GM23338 (cell line): ENCODE measurements around the gene RYR2. TPM values are rescaled to one million over a fixed set of nuclear protein-coding genes. Genes with fewer than 3 reads are reported as not detected.
A peak's percentile ranks its signal among the peaks of the same experiment; 100 is the strongest.

Experiments used
- ATAC-seq: fragments of 200-7000 bp; cut with Tn5 transposase; 3 replicates; pipeline ENCODE4 v1.9.1; 2020
- DNase-seq: peaks from one replicate; pipeline ENCODE4 v3.0.0-alpha.2; 2015; ENCODE audit warnings: low spot score
- H2AFZ ChIP-seq: fragments of 200-600 bp; sonication (generic); 2 replicates; pipeline ENCODE4 v1.8.0; 2016; ENCODE audit warnings: antibody characterized with exemption, mild to moderate bottlenecking, moderate library complexity
- H3F3A ChIP-seq: fragments of 200-600 bp; sonication (generic); replicated peaks from 2 replicates; pipeline ENCODE4 v1.8.0; 2017; ENCODE audit warnings: antibody characterized with exemption, mixed run types, low read depth
- H3K27ac ChIP-seq: fragments of 200-600 bp; sonication (generic); 2 replicates; pipeline ENCODE4 v1.6.1; 2016; ENCODE audit warnings: low read depth
- H3K27me3 ChIP-seq: fragments of 200-600 bp; sonication (generic); 2 replicates; pipeline ENCODE4 v1.8.0; 2016; ENCODE audit warnings: mild to moderate bottlenecking, mixed run types, moderate library complexity; ENCODE audit not compliant: insufficient read depth
- H3K36me3 ChIP-seq: fragments of 200-600 bp; sonication (generic); 2 replicates; pipeline ENCODE4 v1.8.0; 2016; ENCODE audit warnings: mild to moderate bottlenecking; ENCODE audit not compliant: insufficient read depth
- H3K4me1 ChIP-seq: fragments of 200-600 bp; sonication (generic); 2 replicates; pipeline ENCODE4 v1.8.0; 2016; ENCODE audit warnings: mild to moderate bottlenecking, moderate library complexity; ENCODE audit not compliant: insufficient read depth
- H3K4me2 ChIP-seq: fragments of 200-600 bp; sonication (generic); 2 replicates; pipeline ENCODE4 v1.7.1; 2017; ENCODE audit warnings: mixed run types
- H3K4me3 ChIP-seq: fragments of 200-600 bp; sonication (generic); 2 replicates; pipeline ENCODE4 v1.6.1; 2016; ENCODE audit warnings: mixed run types
- H3K79me2 ChIP-seq: fragments of 200-600 bp; sonication (generic); replicated peaks from 2 replicates; pipeline ENCODE4 v1.8.0; 2017; ENCODE audit warnings: mild to moderate bottlenecking; ENCODE audit not compliant: insufficient read depth
- H3K9me2 ChIP-seq: fragments of 200-600 bp; sonication (generic); 2 replicates; pipeline ENCODE4 v1.8.0; 2017; ENCODE audit not compliant: insufficient read depth
- H4K20me1 ChIP-seq: fragments of 200-600 bp; sonication (generic); replicated peaks from 2 replicates; pipeline ENCODE4 v1.8.0; 2017; ENCODE audit warnings: mild to moderate bottlenecking; ENCODE audit not compliant: insufficient read depth
- H3K27ac Mint-ChIP-seq: 2 replicates; pipeline ENCODE4 v1.8.0; 2020; ENCODE audit warnings: inconsistent platforms, mild to moderate bottlenecking, moderate library complexity, mixed read lengths
- H3K27me3 Mint-ChIP-seq: 3 replicates; pipeline ENCODE4 v1.8.0; 2022; ENCODE audit warnings: low read depth, mild to moderate bottlenecking, moderate library complexity, mixed read lengths, inconsistent platforms; ENCODE audit not compliant: insufficient read depth, poor library complexity
- H3K36me3 Mint-ChIP-seq: 3 replicates; pipeline ENCODE4 v1.8.0; 2021; ENCODE audit warnings: low read depth, mild to moderate bottlenecking, inconsistent platforms, moderate library complexity, mixed read lengths
- H3K4me1 Mint-ChIP-seq: 3 replicates; pipeline ENCODE4 v1.8.0; 2020; ENCODE audit warnings: mild to moderate bottlenecking, inconsistent platforms, mixed read lengths
- H3K4me3 Mint-ChIP-seq: 3 replicates; pipeline ENCODE4 v1.8.0; 2021; ENCODE audit warnings: moderate library complexity, mild to moderate bottlenecking, inconsistent platforms, mixed read lengths
- H3K9me3 Mint-ChIP-seq: 3 replicates; pipeline ENCODE4 v1.8.0; 2020; ENCODE audit warnings: moderate library complexity, mild to moderate bottlenecking, inconsistent platforms, mixed read lengths
- EZH2 ChIP-seq: fragments of 200-600 bp; sonication (generic); IDR thresholded peaks from one replicate; pipeline ENCODE4 v1.8.0; 2017; ENCODE audit warnings: antibody characterized with exemption, mild to moderate bottlenecking, low read depth; ENCODE audit not compliant: unreplicated experiment
- ZNF114 ChIP-seq: fragments of 250-450 bp; sonication (Bioruptor Pico); IDR thresholded peaks from 2 replicates; pipeline ENCODE4 v1.5.0; 2020; ENCODE audit warnings: mild to moderate bottlenecking, moderate library complexity
- polyA plus RNA-seq: library from polyadenylated mRNA; unstranded; fragments of >200 nt; fragmentation: Nextera tagmentation; extraction: Ambion mirVana; gene quantifications from 2 replicates; pipeline ENCODE4 v1.2.1, GENCODE V29; 2016
- total RNA-seq: library from RNA; depleted of rRNA; stranded (reverse); fragments of >200 nt; shearing (Covaris generic); gene quantifications from 2 replicates; pipeline ENCODE4 v1.2.3, GENCODE V29; 2014
- TF ChIP-seq, protein P1 (sequence below): IDR thresholded peaks from 2 replicates; pipeline ENCODE4 v1.6.1; 2016; ENCODE audit warnings: antibody characterized with exemption
- TF ChIP-seq, protein P2 (sequence below): fragments of 250-450 bp; sonication (Bioruptor Pico); IDR thresholded peaks from 2 replicates; pipeline ENCODE4 v1.5.0; 2020; ENCODE audit warnings: mild to moderate bottlenecking, moderate library complexity

The RYR2 gene
- total and polyA plus RNA-seq, 2 experiments from 2014 or later = 8.9 to 10.0 TPM

DNA sequence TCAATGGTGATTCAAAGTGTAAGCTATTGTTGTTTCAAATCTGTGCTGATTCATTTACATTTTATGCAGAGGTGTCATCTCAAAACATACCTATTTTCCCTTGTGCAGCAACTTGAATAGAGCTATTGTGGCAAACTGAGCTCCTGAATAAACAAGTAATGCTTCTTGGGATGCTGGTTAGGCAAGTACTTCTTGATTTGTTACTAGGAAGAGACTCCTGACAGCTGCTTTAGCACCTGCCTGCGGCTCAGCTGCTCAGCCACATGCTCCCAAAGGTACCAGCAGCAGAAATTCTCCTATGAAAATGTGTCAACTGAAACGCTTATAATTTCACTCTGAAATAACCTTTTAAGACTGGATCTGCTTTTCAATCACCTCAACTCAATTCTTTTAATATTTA is 352.3 kb downstream of the RYR2 start (continued):
- TF ChIP-seq, protein P1, sequence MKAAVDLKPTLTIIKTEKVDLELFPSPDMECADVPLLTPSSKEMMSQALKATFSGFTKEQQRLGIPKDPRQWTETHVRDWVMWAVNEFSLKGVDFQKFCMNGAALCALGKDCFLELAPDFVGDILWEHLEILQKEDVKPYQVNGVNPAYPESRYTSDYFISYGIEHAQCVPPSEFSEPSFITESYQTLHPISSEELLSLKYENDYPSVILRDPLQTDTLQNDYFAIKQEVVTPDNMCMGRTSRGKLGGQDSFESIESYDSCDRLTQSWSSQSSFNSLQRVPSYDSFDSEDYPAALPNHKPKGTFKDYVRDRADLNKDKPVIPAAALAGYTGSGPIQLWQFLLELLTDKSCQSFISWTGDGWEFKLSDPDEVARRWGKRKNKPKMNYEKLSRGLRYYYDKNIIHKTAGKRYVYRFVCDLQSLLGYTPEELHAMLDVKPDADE = no peak
- no peak for TF ChIP-seq ZNF114
- TF ChIP-seq, protein P2, sequence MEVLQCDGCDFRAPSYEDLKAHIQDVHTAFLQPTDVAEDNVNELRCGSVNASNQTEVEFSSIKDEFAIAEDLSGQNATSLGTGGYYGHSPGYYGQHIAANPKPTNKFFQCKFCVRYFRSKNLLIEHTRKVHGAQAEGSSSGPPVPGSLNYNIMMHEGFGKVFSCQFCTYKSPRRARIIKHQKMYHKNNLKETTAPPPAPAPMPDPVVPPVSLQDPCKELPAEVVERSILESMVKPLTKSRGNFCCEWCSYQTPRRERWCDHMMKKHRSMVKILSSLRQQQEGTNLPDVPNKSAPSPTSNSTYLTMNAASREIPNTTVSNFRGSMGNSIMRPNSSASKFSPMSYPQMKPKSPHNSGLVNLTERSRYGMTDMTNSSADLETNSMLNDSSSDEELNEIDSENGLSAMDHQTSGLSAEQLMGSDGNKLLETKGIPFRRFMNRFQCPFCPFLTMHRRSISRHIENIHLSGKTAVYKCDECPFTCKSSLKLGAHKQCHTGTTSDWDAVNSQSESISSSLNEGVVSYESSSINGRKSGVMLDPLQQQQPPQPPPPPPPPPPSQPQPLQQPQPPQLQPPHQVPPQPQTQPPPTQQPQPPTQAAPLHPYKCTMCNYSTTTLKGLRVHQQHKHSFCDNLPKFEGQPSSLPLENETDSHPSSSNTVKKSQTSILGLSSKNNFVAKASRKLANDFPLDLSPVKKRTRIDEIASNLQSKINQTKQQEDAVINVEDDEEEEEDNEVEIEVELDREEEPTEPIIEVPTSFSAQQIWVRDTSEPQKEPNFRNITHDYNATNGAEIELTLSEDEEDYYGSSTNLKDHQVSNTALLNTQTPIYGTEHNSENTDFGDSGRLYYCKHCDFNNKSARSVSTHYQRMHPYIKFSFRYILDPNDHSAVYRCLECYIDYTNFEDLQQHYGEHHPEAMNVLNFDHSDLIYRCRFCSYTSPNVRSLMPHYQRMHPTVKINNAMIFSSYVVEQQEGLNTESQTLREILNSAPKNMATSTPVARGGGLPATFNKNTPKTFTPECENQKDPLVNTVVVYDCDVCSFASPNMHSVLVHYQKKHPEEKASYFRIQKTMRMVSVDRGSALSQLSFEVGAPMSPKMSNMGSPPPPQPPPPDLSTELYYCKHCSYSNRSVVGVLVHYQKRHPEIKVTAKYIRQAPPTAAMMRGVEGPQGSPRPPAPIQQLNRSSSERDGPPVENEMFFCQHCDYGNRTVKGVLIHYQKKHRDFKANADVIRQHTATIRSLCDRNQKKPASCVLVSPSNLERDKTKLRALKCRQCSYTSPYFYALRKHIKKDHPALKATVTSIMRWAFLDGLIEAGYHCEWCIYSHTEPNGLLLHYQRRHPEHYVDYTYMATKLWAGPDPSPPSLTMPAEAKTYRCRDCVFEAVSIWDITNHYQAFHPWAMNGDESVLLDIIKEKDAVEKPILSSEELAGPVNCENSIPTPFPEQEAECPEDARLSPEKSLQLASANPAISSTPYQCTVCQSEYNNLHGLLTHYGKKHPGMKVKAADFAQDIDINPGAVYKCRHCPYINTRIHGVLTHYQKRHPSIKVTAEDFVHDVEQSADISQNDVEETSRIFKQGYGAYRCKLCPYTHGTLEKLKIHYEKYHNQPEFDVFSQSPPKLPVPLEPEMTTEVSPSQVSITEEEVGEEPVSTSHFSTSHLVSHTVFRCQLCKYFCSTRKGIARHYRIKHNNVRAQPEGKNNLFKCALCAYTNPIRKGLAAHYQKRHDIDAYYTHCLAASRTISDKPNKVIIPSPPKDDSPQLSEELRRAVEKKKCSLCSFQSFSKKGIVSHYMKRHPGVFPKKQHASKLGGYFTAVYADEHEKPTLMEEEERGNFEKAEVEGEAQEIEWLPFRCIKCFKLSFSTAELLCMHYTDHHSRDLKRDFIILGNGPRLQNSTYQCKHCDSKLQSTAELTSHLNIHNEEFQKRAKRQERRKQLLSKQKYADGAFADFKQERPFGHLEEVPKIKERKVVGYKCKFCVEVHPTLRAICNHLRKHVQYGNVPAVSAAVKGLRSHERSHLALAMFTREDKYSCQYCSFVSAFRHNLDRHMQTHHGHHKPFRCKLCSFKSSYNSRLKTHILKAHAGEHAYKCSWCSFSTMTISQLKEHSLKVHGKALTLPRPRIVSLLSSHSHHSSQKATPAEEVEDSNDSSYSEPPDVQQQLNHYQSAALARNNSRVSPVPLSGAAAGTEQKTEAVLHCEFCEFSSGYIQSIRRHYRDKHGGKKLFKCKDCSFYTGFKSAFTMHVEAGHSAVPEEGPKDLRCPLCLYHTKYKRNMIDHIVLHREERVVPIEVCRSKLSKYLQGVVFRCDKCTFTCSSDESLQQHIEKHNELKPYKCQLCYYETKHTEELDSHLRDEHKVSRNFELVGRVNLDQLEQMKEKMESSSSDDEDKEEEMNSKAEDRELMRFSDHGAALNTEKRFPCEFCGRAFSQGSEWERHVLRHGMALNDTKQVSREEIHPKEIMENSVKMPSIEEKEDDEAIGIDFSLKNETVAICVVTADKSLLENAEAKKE = no peak

DNA sequence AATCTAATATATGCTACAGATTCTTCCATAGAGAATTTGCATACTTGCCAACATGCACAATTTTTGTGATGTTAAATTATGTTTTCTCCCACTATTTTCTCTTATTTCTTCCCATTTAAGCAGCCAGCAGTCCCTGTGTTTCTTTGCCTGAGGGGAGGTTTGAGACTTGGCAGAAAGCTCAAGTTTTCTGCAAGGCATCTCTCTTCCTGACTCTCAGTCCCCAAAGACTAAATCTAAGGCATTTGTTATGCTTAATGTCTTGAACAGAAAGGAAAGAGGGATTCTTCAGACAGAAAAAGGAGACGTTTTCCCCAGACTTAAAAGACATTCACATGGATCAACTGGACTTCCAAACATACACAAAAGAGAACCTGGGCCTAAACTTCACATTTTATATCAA is 354.4 kb downstream of the RYR2 start:
- H2AFZ ChIP-seq = no peak overlapping the region
- no peaks in the 10 kb centered on the region for H3K27me3 ChIP-seq
- Mint-ChIP-seq H3K27me3 (peaks cover 3% of the 10 kb centered on the region), H3K4me3 (no peak overlapping the region), H3K4me1 (peaks cover 25% of the 10 kb centered on the region), H3K9me3 (peaks cover 34% of the 10 kb centered on the region), H3K27ac (peak overlapping the region; percentile 61), H3K36me3 (peaks cover 40% of the 10 kb centered on the region)
- peak overlapping the region; percentile 73; the same call in 1 of the 2 replicates for H3K27ac ChIP-seq
- ATAC-seq (no peak), DNase-seq (no peak)
- no peaks in the 10 kb centered on the region for H3F3A ChIP-seq
- no peaks in the 10 kb centered on the region for H3K9me2 ChIP-seq
- H3K4me2 ChIP-seq = peak overlapping the region; percentile 44
- no peak overlapping the region for H3K4me3 ChIP-seq
- no peaks in the 10 kb centered on the region for H4K20me1 ChIP-seq
- peaks cover 12% of the 10 kb centered on the region; the same call in 1 of the 2 replicates for H3K36me3 ChIP-seq
- H3K4me1 ChIP-seq = peaks cover 26% of the 10 kb centered on the region
- H3K79me2 ChIP-seq = 0 out of 2 replicates have a peak, but pooled peaks cover 3% of the 10 kb centered on the region
- TF ChIP-seq, protein P2 = no peak
- TF ChIP-seq EZH2 = no peak
